RWPE1 (cell line): ENCODE results near the gene ZNF470.

Experiments
- CTCF ChIA-PET: fragments of 350-600 bp; sonication (Branson Sonifier 250); formaldehyde crosslinking; extraction: SDS; loops from one replicate; lab custom pipeline; 2021; lab: Yijun Ruan, JAX
- POLR2A ChIA-PET: fragments of 400-600 bp; formaldehyde crosslinking; extraction: SDS; loops from one replicate; lab custom pipeline; 2020; ENCODE audit warnings: antibody characterized with exemption; ENCODE audit not compliant: low non-redundant PET; lab: Yijun Ruan, JAX
- DNase-seq: peaks from one replicate; pipeline ENCODE4 v3.0.0; 2012; ENCODE audit warnings: low spot score
- H3K27ac ChIP-seq: fragments of 450-650 bp; 2 replicates; pipeline ENCODE4 v1.5.1; 2017
- TF ChIP-seq, protein P1 (sequence below): fragments of 450-650 bp; conservative IDR thresholded peaks from 2 replicates; pipeline ENCODE4 v1.5.1; 2017; ENCODE audit warnings: low read depth, mild to moderate bottlenecking

ZNF470 gene

DNA sequence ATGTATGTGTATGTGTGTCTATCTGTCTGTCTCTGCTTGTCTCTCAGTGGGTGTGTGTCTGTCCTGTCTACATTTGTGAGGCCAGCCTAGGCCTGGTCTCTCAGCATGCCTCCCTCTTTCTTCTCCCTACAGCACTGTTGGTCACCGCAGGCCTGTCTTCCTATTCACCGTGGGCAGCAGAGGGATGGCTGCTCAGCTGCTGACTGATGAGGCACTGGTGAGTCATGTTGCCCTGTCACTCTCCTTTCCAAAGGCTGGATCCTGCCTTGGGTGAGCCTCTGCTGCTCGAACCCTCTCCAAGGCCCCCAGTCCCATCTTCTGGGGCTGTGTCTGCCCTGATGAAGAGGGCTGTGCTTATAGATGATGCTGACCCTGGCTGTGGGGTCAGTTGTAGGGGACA lies 34.1 kb downstream of the ZNF470 start:
- ChIA-PET CTCF (no interaction called here), POLR2A (no interaction called here)
- TF ChIP-seq, protein P1, sequence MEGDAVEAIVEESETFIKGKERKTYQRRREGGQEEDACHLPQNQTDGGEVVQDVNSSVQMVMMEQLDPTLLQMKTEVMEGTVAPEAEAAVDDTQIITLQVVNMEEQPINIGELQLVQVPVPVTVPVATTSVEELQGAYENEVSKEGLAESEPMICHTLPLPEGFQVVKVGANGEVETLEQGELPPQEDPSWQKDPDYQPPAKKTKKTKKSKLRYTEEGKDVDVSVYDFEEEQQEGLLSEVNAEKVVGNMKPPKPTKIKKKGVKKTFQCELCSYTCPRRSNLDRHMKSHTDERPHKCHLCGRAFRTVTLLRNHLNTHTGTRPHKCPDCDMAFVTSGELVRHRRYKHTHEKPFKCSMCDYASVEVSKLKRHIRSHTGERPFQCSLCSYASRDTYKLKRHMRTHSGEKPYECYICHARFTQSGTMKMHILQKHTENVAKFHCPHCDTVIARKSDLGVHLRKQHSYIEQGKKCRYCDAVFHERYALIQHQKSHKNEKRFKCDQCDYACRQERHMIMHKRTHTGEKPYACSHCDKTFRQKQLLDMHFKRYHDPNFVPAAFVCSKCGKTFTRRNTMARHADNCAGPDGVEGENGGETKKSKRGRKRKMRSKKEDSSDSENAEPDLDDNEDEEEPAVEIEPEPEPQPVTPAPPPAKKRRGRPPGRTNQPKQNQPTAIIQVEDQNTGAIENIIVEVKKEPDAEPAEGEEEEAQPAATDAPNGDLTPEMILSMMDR, result no peak
- DNase-seq, result no peak
- no peak overlapping the region for H3K27ac ChIP-seq

DNA sequence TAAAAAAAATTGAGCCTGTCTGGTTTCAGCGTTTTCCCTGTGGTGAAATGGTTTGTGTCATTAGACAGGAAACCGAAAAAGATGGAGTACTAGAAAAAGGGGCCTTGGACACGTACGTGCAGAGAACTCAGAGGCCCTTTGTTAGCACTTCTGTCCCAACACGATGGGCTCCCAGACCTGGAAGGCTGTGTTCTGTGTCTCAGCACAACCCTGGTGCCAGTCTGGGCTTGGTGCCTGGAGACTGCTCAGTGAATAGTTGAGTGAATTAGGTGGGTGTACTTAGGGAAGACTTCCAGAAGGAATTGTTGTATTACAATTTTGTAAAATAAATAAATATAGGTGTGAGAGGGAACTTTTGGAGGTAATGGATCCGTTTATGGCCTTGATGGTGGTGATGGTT lies 36.6 kb downstream of the ZNF470 start:
- POLR2A ChIA-PET, result no interaction called here
- DNase-seq, result no peak
- CTCF ChIA-PET, result no interaction called here
- no peak overlapping the region for H3K27ac ChIP-seq
- TF ChIP-seq, protein P1, result no peak

DNA sequence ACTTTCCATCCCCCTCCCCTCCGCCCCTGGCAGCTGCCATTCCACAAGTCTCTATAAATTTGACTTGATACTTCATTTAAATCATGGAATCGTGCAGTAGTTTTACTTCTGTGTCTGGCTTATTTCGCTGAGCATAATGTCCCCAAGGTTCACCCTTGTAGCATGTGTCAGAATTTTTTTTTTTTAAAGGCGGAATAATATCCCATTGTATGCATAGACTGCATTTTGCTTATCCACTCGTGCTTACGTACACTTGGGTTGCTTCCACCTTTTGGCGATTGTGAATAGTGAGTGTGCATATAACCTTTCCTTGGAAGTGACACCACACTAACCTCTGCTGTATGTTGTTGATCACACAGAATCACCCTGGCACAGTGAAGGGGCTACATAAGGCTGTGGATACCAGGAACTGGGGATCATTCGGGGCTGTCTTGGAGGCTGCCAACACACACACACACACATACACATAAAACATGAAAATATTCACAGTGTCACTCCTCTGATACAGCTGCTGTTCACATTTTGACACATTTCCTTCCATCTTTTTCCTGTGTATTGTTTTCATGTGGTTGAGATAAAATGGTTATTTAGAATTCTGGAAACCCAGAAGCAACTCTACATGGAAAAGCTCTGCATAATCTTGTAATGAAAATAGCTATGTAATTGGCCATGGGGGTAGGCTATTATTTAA lies 41.2 kb downstream of the ZNF470 start:
- POLR2A ChIA-PET, result no interaction called here
- DNase-seq, result no peak
- H3K27ac ChIP-seq, result no peak overlapping the region
- CTCF ChIA-PET, result no interaction called here
- TF ChIP-seq, protein P1, result no peak

DNA sequence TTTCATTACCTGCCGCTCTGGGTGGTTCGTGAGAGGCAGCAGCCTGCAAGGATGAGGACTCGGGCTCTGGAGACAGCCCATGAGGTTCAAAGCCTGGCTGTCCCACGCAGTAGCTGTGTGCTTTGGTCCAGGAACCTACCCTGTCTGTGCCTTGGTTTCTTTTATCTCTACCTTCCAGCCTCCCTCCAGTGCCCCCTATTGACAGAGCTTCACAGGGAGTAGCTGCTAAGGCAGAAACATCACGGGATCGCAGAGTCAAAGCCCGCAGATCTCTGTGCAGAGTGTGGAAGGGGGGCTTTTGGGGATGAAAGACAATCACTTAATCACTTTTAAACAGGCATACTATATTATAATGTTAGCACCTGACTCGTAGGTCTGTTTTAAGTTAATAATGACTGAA lies 44.0 kb downstream of the ZNF470 start:
- TF ChIP-seq, protein P1, result no peak
- H3K27ac ChIP-seq, result no peak overlapping the region
- CTCF ChIA-PET, result no interaction called here
- DNase-seq, result no peak
- POLR2A ChIA-PET, result no interaction called here

DNA sequence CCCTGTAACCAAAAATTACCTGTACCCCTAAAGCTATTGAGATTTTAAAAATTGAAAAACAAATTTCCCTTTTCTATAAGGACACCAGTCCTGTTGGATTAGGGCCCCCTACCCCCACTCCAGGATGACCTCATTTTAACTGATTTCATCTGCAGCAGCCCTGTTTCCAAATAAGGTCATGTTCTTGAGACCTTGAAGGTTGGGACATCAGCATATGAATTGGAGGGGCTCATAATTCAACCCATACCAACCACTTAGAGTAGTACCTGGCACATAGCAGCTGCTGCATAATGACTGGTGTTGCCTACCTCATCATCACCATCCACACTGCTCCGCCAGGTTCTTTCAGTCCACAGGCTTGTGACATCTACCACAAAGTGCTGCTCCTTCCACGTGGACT lies 45.5 kb downstream of the ZNF470 start:
- DNase-seq, result no peak
- ChIA-PET CTCF (no interaction called here), POLR2A (no interaction called here)
- no peak overlapping the region for H3K27ac ChIP-seq
- TF ChIP-seq, protein P1, result no peak

DNA sequence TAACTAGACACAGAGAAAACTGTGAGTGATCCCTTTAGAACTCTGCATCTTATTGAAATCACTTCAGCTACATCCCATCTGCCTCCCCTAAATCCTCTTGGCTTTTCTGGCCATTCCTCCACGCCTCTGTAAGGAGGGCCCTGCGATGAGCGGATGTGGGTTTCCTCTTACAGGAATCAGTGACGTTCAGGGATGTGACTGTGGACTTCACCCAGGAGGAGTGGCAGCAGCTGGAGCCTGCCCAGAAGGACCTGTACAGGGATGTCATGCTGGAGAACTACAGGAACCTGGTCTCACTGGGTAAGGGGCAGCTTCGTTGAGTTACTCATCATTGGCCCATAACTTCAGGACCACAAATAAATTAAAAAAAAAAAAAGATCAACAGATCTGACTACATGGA lies 46.4 kb downstream of the ZNF470 start:
- CTCF ChIA-PET, result interaction anchor here (0.7 kb wide), 1 partner anchor 31 kb away, joined by 3 read pairs; no protein-coding TSS in a partner anchor
- no peak for DNase-seq
- no peak overlapping the region for H3K27ac ChIP-seq
- POLR2A ChIA-PET, result no interaction called here
- TF ChIP-seq, protein P1, result no peak
